ENCODE results near the gene FEN1. TPM values are rescaled to one million over a fixed set of nuclear protein-coding genes. Genes with fewer than 3 reads are reported as not detected.

FEN1 gene
- total RNA-seq, 1 donor from 2014 or later = 23.9 TPM

GRCh38 chr11:61749591-61750217 lies 43.0 kb upstream of the FEN1 start:
- no peak for ATAC-seq (ENCODE audit: low read depth)
- ChIA-PET CTCF (interaction anchor here (2.2 to 2.5 kb wide), 2 partner anchors 332 to 358 kb away, joined by 5 to 8 read pairs; no protein-coding TSS in a partner anchor), POLR2A (no interaction called here)
- peaks cover 34% of the 10 kb centered on the region for H3K27me3 Mint-ChIP-seq
- no peaks in the 10 kb centered on the region for H3K9me3 Mint-ChIP-seq
- no peak overlapping the region for H3K27ac Mint-ChIP-seq
- no peak overlapping the region for H3K4me3 Mint-ChIP-seq
- TF ChIP-seq CTCF (IDR thresholded peaks at IDR 0.05) = no peak
- no peak for DNase-seq
- H3K36me3 Mint-ChIP-seq (ENCODE audit: low read depth) = no peaks in the 10 kb centered on the region
- peaks cover 7% of the 10 kb centered on the region for H3K4me1 Mint-ChIP-seq
- intact Hi-C loops (cut with micrococcal nuclease) = loop anchor here (5.0 kb wide), 1 partner anchor 43 kb away; the partner anchor contains the start of genes FEN1 and TMEM258

GRCh38 chr11:61750631-61751273 lies 42.0 kb upstream of the FEN1 start:
- no peaks in the 10 kb centered on the region for H3K9me3 Mint-ChIP-seq
- H3K4me1 Mint-ChIP-seq = peaks cover 7% of the 10 kb centered on the region
- ChIA-PET POLR2A (interaction anchor here (0.7 kb wide), 1 partner anchor 766 kb away, joined by 3 read pairs; no protein-coding TSS in a partner anchor), CTCF (interaction anchor here (0.9 to 2.5 kb wide), 6 partner anchors 15 to 358 kb away, joined by 3 to 8 read pairs (median 4); no protein-coding TSS in a partner anchor)
- peaks cover 34% of the 10 kb centered on the region for H3K27me3 Mint-ChIP-seq
- intact Hi-C loops (cut with micrococcal nuclease) = loop anchor here (5.0 kb wide), 1 partner anchor 42 kb away; the partner anchor contains the start of genes FEN1 and TMEM258
- H3K4me3 Mint-ChIP-seq = no peak overlapping the region
- H3K27ac Mint-ChIP-seq = no peak overlapping the region
- DNase-seq = no peak
- ATAC-seq (ENCODE audit: low read depth) = no peak
- no peak for TF ChIP-seq CTCF (IDR thresholded peaks at IDR 0.05)
- no peaks in the 10 kb centered on the region for H3K36me3 Mint-ChIP-seq (ENCODE audit: low read depth)

- Mint-ChIP-seq H3K36me3 (ENCODE audit: low read depth) (no peaks in the 10 kb centered on the region), H3K27me3 (peaks cover 34% of the 10 kb centered on the region), H3K27ac (no peak overlapping the region), H3K4me1 (peaks cover 13% of the 10 kb centered on the region), H3K9me3 (no peaks in the 10 kb centered on the region), H3K4me3 (no peak overlapping the region)
- ATAC-seq (ENCODE audit: low read depth) (no peak), DNase-seq (no peak)
- TF ChIP-seq CTCF (IDR thresholded peaks at IDR 0.05) = no peak
- ChIA-PET CTCF (interaction anchor here (0.9 to 2.2 kb wide), 5 partner anchors 15 to 357 kb away, joined by 3 to 5 read pairs (median 4); no protein-coding TSS in a partner anchor), POLR2A (no interaction called here)
- intact Hi-C loops (cut with micrococcal nuclease) = loop anchor here (5.0 kb wide), 1 partner anchor 41 kb away; the partner anchor contains the start of genes FEN1 and TMEM258
Measured at GRCh38 chr11:61751384-61751783, 41.3 kb upstream of the FEN1 start.

- POLR2A ChIA-PET = no interaction called here
- Mint-ChIP-seq H3K4me3 (peak within 1 kb of the TSS; percentile 77), H3K27ac (no peak within 1 kb of the TSS)
Measured at GRCh38 chr11:61752117-61752924, 40.4 kb upstream of the FEN1 start, which contains the start of gene MYRF. Gene MYRF, plus strand, starts transcription at chr11:61752636. Its CDS starts 109 bp downstream, at chr11:61752745.

More at GRCh38 chr11:61752117-61752924, 40.4 kb upstream of the FEN1 start, which contains the start of gene MYRF:
- DNase-seq = peak; percentile 67
- Mint-ChIP-seq H3K27me3 (peaks cover 34% of the 10 kb centered on the region), H3K9me3 (no peaks in the 10 kb centered on the region), H3K36me3 (ENCODE audit: low read depth) (no peaks in the 10 kb centered on the region), H3K4me1 (peaks cover 21% of the 10 kb centered on the region)
- TF ChIP-seq CTCF (IDR thresholded peaks at IDR 0.05) = no peak
- peak; percentile 67 for ATAC-seq (ENCODE audit: low read depth)
- CTCF ChIA-PET = interaction anchor here (1.2 to 1.8 kb wide), 3 partner anchors 18 to 356 kb away, joined by 3 to 8 read pairs (median 4); no protein-coding TSS in a partner anchor
- intact Hi-C loops (cut with micrococcal nuclease) = loop anchor here (1.0 to 5.0 kb wide), 2 partner anchors 24 to 40 kb away; partner anchors contain the start of genes FEN1 and TMEM258
